Measurements from ENCODE around the gene WDR18.
A peak's percentile ranks its signal among the peaks of the same experiment; 100 is the strongest.

The WDR18 gene

DNA sequence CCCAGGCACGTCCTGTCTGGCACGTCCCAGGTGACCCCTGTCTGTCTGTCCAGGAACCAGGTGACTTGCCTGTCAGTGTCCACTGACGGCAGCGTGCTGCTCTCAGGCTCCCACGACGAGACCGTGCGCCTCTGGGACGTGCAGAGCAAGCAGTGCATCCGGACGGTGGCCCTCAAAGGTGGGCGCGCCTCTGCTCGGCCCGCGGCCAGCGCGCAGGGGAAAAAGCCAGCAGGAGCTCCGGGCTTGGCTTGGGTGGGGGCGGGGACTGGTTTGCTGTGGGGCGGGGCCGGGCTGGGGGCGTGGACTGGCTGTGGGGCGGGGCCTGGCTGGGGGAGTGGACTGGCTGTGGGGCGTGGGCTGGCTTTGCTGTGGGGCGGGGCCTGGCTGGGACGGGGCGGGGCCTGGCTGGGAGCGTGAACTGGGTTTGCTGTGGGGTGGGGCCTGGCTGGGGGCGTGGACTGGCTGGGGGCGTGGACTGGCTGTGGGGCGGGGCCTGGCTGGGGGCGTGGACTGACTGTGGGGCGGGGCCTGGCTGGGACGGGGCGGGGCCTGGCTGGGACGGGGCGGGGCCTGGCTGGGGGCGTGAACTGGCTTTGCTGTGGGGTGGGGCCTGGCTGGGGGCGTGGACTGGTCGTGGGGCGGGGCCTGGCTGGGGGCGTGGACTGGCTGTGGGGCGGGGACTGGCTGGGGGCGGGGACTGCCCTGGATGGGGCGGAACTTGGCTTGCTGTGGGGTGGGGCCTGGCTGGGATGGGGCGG lies 7.2 kb downstream of the WDR18 start:
- DNase-seq (ENCODE audit: low read depth in 2 of 2), result peak; percentile 45 to 62

DNA sequence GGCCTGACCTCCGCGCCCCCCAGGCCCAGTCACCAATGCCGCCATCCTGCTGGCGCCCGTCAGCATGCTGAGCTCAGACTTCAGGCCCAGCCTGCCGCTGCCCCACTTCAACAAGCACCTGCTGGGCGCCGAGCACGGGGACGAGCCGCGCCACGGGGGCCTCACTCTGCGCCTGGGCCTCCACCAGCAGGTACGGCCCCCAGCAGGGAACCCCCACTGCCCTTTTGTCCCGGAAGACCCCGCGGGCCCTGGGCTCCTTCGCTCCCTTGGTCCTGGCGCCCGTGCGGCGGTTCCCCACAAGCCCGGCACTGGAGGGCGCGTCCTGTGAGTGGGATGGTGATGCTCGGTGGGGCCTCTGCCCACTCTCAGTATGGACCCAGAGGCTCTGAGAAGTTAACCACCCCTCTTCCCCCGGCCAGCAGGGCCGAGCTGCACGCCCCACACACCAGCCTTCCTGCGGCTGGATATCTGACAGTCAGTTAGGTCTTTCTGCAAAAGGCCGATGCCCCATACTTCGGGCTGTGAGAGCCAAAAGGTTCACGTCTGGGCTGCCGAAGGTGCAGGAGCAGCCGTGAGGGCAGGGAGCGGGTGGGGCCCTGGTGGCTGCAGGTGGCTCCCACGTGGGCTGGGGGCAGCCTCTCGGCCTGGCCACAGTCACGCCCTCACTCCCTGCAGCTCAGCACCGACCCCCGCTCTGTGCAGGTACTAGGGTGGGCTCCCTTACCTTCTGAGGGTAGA lies 8.0 kb downstream of the WDR18 start:
- DNase-seq (ENCODE audit: low read depth in 2 of 2), result no peak

DNA sequence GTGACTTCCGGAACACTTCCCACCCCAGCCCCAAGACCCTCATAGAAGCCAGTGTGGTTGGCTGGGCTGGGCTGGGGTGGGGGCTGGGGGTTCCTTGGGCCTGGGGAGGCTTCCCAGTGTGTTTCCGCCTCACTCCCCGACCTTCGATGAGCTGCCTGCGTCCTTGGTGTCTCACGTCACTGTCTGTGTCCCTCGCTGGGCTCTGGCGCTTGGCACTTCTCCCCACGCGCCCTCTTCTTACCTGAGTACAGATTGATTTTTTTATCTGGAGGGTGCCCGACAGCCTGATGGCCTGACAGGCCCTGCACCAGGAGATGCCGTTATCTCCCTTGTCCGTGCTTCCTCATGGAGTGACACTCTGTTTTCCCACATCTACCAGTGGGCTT lies 8.5 kb downstream of the WDR18 start:
- no peak for DNase-seq (ENCODE audit: low read depth in 2 of 2)

DNA sequence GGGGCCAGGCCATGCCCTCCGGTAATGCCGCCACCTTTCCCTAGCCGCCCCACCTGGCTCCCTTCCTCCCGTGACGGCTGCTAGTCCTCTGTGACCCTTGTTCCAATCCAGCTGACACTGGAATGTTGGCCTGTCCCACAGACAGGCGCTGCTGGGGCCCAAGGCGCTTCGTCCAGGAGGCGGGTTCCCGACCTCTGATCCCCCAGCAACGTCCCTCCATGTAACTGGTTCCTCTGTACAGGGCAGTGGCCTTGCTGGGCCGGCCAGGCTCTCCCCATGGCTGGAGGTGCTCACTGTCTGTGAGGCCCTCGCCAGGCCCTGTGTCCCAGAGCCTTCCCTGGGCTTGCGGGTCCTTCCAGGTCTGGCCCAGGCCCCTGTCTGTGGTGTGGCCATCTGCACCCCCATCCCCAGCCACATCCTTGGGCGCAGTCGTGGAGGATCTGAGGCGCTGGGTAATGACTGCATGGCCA lies 9.3 kb downstream of the WDR18 start:
- no peak for DNase-seq (ENCODE audit: low read depth in 2 of 2)

DNA sequence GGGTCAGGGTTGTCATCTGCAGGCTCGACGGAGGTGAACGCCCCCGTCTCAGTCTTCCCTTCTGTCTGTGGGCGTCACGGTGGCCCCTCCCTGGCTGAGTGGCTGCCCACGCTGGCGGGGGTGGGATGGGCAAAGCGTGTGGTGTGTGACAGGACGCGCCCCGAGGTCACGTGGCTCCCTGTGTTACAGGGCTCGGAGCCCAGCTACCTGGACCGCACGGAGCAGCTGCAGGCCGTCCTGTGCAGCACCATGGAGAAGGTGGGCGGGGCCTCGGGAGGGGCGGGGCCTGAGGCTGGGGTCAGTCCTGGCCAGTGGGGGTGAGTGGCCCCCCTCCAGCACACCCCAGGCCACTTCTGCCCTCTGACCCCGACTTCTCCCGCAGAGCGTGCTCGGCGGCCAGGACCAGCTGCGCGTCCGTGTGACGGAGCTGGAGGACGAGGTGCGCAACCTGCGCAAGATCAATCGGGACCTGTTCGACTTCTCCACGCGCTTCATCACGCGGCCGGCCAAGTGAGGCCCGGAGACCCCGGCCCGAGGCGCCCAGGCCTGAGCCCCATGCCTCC lies 9.8 kb downstream of the WDR18 start:
- no peak for DNase-seq (ENCODE audit: low read depth in 2 of 2)

DNA sequence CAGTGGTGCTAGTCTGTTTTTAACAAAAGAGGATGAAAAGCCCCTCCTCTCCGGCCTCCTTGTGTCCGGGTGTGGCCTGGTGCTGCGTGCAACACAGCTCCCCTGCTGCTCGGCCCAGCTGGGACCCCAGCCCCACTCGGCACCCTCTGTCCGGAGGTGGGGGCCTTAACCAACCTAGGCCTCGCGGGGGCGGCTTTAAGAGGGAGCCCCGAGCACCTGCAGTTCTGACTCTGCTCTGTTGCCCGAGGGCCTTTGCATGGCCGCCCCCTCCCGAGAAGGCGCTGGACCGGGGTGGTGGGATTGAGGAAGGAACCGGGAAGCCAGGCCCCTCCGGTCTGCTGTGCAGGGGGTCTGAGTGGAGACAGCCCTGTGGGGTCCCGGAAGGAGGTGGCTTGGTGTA lies 10.4 kb downstream of the WDR18 start:
- no peak for DNase-seq (ENCODE audit: low read depth in 2 of 2)

DNA sequence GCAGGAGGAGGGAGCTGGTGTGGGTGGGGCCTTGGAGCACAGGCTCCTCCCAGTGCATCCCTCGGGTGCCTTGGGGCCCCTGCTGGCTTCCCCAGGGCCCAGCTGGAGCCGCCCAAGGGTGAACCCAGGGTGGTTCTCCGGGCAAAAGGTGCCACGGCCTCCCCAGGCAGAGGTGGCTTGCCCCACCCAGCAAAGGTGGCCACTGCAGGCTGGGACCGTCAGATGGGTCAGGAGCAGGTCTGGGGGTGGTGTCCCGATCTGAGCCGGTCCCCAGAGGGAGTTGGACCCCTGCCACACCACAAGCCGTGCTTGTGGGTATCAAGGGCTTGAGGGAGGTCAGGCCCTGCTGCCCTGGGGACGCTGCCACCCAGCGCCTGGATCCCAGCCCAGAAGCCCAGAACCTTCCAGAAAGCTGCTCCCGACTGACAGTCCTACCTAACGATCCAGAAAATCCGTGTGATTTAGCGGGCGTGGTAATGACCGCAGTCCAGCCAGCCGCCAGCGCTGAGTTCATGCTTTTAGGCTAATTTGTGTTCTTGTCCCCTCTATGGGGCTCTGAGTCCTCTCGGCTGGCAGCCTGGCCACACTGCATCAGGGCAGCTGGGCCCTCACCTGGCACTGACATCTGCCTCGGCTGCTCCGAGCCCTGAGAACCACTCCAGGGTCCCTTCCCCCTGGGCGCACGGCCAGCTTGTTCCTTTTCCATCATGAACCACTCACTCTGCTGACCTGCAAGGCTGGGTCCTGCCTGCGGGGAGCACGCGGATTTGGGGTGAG lies 11.1 kb downstream of the WDR18 start:
- no peak for DNase-seq (ENCODE audit: low read depth in 2 of 2)

DNA sequence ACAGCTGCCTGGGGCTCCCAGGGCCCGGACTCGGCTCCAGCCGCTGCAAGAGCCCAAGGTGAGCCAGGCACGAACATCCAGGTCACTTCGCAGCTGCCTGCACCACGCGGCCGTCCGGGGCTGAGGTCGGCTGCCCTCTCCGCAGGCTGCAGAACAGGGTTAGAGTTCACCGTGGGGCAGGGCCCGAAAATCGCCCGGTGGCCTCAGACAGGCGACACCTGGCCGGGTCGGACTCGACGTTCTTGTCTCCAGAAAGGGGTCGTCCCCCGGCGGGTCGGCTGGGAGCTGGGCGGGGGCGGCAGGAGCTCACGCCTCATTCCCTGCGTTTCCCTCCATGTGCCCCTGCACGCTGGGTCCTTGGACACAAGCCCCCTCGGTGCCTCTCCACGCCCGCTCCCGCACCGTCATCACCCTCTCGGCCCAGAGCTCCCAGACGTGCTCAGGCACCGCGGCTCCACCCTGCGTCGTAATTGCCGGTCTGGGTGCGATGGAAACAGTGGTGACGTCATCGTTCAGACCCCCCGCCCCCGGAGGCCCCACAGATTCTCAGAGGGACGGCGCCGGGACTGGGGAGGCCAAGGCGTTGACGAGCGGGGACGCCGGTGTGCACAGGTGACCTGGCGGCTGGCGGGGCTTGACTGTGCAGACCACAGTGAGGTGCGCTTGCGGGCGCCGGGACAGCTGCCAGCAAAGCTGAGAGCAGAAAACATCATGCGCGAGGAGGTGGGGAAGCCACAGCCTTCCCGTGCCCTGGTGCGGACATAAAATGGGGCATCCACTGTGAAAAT lies 12.1 kb downstream of the WDR18 start:
- DNase-seq (ENCODE audit: low read depth in 2 of 2), result peak; percentile 44 to 53

DNA sequence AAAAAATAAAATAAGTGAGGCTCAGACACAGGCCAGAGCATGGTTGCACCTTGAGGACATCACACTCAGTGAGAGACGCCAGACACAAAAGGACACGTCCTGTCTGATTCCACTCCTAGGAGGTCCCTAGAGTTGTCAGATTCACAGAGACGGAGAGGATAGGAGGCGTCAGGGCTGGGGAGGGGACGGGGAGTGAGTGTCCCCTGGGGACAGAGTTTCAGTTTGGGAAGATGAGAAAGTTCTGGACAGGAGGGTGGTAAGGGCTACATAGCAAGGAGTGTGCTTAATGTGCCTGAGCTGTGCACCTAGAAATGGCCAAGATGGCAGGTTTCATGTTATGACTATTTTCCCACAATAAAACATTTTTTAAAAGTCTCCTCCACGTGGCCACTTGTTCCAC lies 13.9 kb downstream of the WDR18 start:
- no peak for DNase-seq (ENCODE audit: low read depth in 2 of 2)

DNA sequence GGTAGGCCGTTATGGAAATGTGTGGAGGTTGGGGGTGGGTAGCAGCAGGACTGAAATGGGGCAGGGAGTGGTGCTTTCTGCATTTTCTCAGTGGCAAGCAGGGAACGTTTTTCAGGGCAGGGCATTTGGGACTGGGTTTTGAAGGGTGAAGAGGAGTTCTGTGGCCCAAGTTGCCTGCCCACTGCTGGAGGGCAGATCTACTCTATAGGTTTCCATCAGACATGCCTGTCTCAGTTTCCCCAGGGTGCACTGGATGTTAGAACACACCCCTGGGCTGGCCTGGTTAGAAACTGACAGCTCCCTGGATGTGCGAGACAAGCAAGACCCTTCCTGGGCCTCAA lies 15.2 kb downstream of the WDR18 start:
- DNase-seq (ENCODE audit: low read depth in 2 of 2), result no peak

DNA sequence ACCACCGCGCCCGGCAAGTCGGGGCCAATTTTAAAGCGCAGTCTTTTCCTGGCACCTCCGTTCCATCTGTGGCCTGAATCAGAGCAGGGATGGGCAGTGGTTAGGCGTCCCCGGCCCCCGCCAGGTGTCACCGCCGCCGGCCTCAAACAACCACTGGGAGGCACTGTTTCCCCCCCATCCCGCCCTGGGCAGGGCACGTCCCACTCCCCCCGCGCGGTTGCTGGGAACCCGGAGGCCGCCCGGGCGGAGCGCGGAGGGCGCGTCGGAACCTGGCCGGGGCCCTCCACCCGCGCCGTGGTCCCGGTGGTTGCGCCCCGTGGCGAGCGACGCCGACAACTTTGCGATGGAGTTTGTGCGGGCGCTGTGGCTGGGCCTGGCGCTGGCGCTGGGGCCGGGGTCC lies 15.9 kb downstream of the WDR18 start, which contains the start of gene GRIN3B:
Gene GRIN3B (plus strand): TSS at position 325 of the 400 bp plus-strand sequence. CDS start 19 bp downstream, at position 344.
- peak; percentile 48 to 61 for DNase-seq (ENCODE audit: low read depth in 2 of 2)

DNA sequence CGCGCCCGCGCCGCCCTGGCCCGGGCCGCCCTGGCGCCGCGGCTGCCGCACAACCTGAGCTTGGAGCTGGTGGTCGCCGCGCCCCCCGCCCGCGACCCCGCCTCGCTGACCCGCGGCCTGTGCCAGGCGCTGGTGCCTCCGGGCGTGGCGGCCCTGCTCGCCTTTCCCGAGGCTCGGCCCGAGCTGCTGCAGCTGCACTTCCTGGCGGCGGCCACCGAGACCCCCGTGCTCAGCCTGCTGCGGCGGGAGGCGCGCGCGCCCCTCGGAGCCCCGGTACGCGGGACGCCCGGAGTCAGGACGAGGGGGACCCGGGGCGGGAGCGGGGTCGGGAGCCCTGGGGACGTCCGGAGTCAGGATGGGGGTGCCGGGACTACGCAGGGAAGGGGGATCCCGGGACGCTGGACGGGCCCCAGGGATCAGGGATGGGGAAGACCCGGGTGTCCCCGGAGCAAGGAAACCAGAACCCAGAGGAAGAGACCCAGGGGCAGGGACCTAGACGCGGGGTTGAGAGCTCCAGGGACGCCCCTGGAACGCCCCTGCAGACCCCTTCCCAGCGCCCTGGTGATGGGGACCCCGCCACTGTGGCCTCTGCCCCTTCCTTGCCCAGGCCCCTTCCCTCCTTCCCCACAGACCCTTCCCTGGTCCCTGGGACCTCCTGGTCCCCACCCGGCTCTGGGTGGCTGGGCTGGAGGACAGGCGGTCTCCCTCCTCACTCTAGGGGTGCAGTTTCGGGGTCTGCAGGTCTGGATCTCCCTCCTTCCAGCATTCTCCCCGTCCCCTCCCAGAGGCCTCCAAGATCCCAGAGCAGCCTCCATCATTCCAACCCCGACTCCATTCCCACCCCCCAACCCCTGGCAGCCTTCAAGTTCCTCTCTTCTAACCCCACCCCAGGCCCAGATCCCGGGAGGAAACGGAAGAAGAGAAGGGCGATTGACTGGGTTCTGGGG lies 16.7 kb downstream of the WDR18 start:
- DNase-seq (ENCODE audit: low read depth in 2 of 2), result no peak

DNA sequence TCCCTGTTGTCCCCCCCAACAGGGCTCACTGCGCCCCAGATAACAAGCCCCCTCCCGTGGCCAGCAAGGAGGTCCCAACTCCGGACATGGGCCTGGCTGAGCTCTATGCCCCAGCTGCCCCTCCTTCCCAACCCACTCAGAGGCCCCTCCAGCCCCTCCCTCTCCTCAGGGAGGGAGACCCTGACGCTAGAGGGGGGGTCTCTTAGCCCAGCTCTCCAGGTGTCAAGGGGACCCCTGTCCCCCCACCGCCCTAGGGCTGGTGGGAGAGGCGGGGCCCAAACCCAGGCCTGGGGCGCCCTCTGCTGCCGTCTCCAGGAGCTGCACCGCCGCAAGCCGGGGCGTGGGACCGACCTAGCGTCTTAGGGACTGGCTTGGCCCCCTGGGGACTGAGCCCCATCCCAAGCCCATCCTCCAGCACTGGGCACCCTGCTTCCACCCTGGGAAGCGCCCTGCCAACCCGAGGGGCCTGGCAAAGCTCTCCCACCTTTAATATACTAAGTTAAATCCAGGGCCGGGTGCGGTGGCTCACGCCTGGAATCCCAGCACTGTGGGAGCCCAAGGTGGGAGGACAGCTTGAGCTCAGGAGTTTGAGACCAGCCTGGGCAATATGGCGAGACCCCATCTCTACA lies 17.5 kb downstream of the WDR18 start:
- peak; percentile 48 to 54 for DNase-seq (ENCODE audit: low read depth in 2 of 2)

DNA sequence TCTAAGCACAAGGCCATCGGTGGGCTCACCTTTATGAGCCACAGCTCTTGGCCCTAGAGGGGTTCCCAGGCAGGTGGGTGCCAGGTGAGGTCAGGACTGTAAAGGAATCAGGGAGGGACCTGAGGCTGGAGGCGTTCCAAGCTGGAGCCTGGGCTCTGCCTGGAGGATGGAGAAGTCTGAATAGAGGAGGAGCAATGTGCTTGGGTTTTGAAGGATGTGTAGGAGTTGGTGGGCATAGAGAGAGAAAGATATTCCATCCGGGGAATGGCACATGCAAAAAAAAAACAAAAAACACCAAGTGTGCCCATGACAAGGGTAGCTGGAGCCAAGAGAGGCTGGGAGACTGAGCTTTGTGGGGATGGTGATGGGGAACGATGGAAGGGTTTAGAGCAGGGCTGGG lies 18.5 kb downstream of the WDR18 start:
- no peak for DNase-seq (ENCODE audit: low read depth in 2 of 2)

DNA sequence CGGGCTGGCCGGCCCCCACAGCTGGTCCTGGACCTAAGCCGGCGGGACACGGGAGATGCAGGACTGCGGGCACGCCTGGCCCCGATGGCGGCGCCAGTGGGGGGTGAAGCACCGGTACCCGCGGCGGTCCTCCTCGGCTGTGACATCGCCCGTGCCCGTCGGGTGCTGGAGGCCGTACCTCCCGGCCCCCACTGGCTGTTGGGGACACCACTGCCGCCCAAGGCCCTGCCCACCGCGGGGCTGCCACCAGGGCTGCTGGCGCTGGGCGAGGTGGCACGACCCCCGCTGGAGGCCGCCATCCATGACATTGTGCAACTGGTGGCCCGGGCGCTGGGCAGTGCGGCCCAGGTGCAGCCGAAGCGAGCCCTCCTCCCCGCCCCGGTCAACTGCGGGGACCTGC lies 19.1 kb downstream of the WDR18 start:
- DNase-seq (ENCODE audit: low read depth in 2 of 2), result no peak

DNA sequence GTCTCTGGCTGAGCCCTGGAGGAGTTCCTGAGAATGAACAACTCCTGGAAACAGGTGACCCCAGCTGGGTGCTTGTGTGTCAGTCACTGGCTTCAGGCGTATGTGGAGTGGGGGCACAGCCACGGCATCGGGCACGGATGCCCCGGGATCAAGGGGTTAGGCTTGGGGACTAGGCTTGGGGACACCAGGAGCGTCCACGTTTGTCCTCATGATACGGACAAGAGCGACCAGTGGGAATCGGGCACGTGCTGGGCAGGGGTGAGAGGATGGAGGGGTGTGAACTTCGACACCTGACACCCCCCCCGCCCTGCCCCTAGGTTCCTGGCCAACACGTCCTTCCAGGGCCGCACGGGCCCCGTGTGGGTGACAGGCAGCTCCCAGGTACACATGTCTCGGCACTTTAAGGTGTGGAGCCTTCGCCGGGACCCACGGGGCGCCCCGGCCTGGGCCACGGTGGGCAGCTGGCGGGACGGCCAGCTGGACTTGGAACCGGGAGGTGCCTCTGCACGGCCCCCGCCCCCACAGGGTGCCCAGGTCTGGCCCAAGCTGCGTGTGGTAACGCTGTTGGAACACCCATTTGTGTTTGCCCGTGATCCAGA lies 20.2 kb downstream of the WDR18 start:
- DNase-seq (ENCODE audit: low read depth in 2 of 2), result no peak

DNA sequence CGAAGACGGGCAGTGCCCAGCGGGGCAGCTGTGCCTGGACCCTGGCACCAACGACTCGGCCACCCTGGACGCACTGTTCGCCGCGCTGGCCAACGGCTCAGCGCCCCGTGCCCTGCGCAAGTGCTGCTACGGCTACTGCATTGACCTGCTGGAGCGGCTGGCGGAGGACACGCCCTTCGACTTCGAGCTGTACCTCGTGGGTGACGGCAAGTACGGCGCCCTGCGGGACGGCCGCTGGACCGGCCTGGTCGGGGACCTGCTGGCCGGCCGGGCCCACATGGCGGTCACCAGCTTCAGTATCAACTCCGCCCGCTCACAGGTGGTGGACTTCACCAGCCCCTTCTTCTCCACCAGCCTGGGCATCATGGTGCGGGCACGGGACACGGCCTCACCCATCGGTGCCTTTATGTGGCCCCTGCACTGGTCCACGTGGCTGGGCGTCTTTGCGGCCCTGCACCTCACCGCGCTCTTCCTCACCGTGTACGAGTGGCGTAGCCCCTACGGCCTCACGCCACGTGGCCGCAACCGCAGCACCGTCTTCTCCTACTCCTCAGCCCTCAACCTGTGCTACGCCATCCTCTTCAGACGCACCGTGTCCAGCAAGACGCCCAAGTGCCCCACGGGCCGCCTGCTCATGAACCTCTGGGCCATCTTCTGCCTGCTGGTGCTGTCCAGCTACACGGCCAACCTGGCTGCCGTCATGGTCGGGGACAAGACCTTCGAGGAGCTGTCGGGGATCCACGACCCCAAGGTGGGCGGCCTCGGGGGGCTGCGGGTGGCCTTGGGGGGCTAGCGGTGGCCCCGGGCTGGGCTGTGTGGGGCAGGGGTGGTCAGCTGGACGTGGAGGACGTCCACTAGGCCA lies 20.9 kb downstream of the WDR18 start:
- DNase-seq (ENCODE audit: low read depth in 2 of 2), result no peak

DNA sequence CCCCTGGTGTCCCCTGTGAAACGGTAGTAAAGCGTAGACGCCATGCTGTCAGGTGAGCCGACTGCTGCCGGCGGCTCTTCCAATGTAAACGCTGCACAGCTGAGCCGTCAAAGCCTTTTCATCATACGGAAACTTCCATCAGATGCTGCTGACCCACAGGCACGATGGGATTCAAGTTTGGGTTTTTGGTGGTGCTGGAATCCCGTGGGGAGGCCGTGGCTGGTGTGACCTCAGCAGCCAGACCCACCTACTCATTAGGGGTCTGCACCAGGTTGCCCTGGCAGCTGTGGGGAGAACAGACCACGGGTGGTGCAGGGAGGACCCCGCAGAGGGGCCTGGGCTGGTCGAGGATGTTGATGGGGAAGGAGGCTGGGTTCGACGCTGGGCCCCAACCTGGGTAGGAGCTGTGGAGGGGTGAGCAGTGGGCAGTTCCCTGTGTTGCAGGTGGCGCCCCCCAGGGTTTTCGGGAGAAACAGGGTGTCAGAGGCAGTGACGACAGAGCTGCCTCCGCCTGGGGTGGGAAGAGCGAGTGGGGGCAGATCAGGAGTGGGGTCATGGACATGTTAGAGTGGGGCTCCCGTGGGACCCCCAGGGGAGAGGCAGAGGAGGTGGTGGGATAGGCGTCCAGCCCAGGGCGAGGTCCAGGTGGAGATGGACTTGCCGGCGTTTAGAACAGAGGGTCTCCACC lies 22.7 kb downstream of the WDR18 start:
- DNase-seq (ENCODE audit: low read depth in 2 of 2), result no peak
